ENCODE results near the gene SLC24A3. TPM values are rescaled to one million over a fixed set of nuclear protein-coding genes. Genes with fewer than 3 reads are reported as not detected.

SLC24A3 gene
- total RNA-seq, 3 donors from 2014 or later: 4.9 to 12.3 (median 5.9) TPM

DNA sequence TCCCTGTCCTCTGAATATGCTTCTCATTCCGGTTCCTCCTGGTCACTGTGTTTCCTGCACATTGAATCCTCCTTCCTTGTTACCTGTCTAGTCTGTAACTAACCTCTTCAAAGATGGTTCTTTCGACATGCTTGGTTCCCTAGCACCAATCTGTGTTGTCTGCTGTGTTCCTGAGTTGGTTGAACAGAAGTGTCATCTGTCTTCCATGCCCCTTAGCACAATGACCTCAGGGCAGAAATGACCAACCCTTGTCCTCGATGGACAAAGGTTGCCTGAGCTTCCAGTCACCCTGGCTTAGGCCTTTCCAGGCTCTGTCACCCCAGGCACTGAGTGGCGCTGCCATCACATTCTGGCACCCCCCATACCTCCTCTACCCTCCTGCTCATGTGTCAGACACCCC is 278.8 kb downstream of the SLC24A3 start:
- no peak for DNase-seq (ENCODE audit: low spot score in 2 of 2)
- Histone ChIP-seq H3K9me3 (no peaks in the 10 kb centered on the region), H3K27me3 (no peaks in the 10 kb centered on the region), H3K4me3 (no peak overlapping the region), H3K27ac (no peak overlapping the region), H3K36me3 (no peaks in the 10 kb centered on the region), H3K4me1 (no peaks in the 10 kb centered on the region)
- TF ChIP-seq POLR2A (IDR thresholded peaks at IDR 0.05): no peak
- intact Hi-C loops (cut with DNase I; ENCODE audit: low total_unique reads): no loop called here

GRCh38 chr20:19492116-19492515 is 279.7 kb downstream of the SLC24A3 start:
- TF ChIP-seq CTCF (IDR thresholded peaks at IDR 0.05) (no peak), POLR2A (IDR thresholded peaks at IDR 0.05) (no peak), POLR2AphosphoS5 (IDR thresholded peaks at IDR 0.05) (no peak)
- intact Hi-C loops (cut with DNase I; ENCODE audit: low total_unique reads): loop anchor here (2.0 kb wide), 1 partner anchor 35 kb away; no protein-coding TSS in a partner anchor
- Histone ChIP-seq H3K4me3 (no peak overlapping the region), H3K4me1 (no peaks in the 10 kb centered on the region), H3K27ac (no peak overlapping the region), H3K27me3 (no peaks in the 10 kb centered on the region), H3K36me3 (no peaks in the 10 kb centered on the region), H3K9me3 (no peaks in the 10 kb centered on the region)
- DNase-seq (ENCODE audit: low spot score in 2 of 2): no peak

GRCh38 chr20:19492687-19493336 is 280.4 kb downstream of the SLC24A3 start:
- no peaks in the 10 kb centered on the region for H3K27me3 ChIP-seq
- H3K4me3 ChIP-seq: no peak overlapping the region
- no peaks in the 10 kb centered on the region for H3K36me3 ChIP-seq
- TF ChIP-seq CTCF (IDR thresholded peaks at IDR 0.05): no peak
- TF ChIP-seq POLR2AphosphoS5 (IDR thresholded peaks at IDR 0.05): no peak
- no peak for TF ChIP-seq POLR2A (IDR thresholded peaks at IDR 0.05)
- intact Hi-C loops (cut with DNase I; ENCODE audit: low total_unique reads): loop anchor here (2.0 kb wide), 1 partner anchor 36 kb away; no protein-coding TSS in a partner anchor
- H3K9me3 ChIP-seq: no peaks in the 10 kb centered on the region
- H3K27ac ChIP-seq: no peak overlapping the region
- H3K4me1 ChIP-seq: no peaks in the 10 kb centered on the region
- no peak for DNase-seq (ENCODE audit: low spot score in 2 of 2)

DNA sequence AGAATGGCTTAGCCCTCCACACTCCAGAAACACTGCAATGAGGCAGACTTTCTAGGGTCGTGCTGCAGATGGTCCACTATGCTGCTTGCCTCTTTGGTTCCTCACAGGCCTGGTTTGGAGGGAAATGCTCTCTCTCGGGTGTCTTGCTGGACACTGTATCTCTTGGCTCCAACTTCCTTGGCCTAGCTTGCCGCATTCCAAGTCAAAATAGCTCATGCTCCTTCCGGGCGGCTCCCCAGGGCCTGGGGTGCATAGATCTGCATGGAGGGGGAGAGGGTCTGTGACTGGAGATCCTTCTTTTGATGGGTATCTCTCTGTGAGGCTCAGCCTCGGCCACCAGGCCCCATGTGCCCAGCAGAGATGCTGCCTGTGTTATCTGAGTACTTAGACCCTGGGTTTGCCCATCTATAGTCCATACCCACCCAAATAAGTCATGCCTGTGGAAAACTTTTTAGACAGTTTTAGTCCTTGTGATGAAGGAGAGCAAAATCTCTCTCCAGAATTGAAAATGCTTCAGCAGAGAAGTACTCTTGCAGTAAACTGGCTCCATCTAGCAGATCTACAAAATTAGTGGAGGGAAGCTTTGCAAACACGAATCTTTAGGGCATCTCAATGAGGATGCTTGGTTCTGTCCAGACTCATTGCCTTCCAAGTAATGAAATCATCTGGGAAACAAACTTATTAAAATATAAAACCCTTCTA is 281.5 kb downstream of the SLC24A3 start:
- H3K36me3 ChIP-seq: no peaks in the 10 kb centered on the region
- intact Hi-C loops (cut with DNase I; ENCODE audit: low total_unique reads): loop anchor here (2.0 kb wide), 1 partner anchor 37 kb away; no protein-coding TSS in a partner anchor
- H3K4me1 ChIP-seq: no peaks in the 10 kb centered on the region
- DNase-seq (ENCODE audit: low spot score in 2 of 2): no peak
- TF ChIP-seq POLR2A (IDR thresholded peaks at IDR 0.05) (no peak), POLR2AphosphoS5 (IDR thresholded peaks at IDR 0.05) (no peak), CTCF (IDR thresholded peaks at IDR 0.05) (no peak)
- no peaks in the 10 kb centered on the region for H3K27me3 ChIP-seq
- no peak overlapping the region for H3K27ac ChIP-seq
- H3K9me3 ChIP-seq: no peaks in the 10 kb centered on the region
- H3K4me3 ChIP-seq: no peak overlapping the region

GRCh38 chr20:19495905-19496703 is 283.7 kb downstream of the SLC24A3 start:
- H3K9me3 ChIP-seq: no peaks in the 10 kb centered on the region
- no peaks in the 10 kb centered on the region for H3K36me3 ChIP-seq
- H3K27me3 ChIP-seq: no peaks in the 10 kb centered on the region
- no peaks in the 10 kb centered on the region for H3K4me1 ChIP-seq
- no peak overlapping the region for H3K27ac ChIP-seq
- TF ChIP-seq POLR2AphosphoS5 (IDR thresholded peaks at IDR 0.05): no peak
- TF ChIP-seq POLR2A (IDR thresholded peaks at IDR 0.05): no peak
- TF ChIP-seq CTCF (IDR thresholded peaks at IDR 0.05): no peak
- no peak for DNase-seq (ENCODE audit: low spot score in 2 of 2)
- H3K4me3 ChIP-seq: no peak overlapping the region
- intact Hi-C loops (cut with DNase I; ENCODE audit: low total_unique reads): no loop called here

Data from breast epithelium (tissue), 4 donors.